Trophoblast cell (in vitro differentiated cells and primary cell): ENCODE measurements around the gene CASTOR2.
"Not testable (repeated sequence)": the region's sequence is repeated elsewhere in the genome, so short reads cannot be mapped to it uniquely, and the experiment has no call there.

Experiments used
- DNase-seq, 2 donors: peaks; one replicate each; pipeline ENCODE4 v3.0.0-alpha.2; 2016
- H2AFZ ChIP-seq: 2 replicates; pipeline ENCODE4 v1.6.1; 2013; ENCODE audit warnings: low read length, moderate library complexity, mild to moderate bottlenecking; ENCODE audit not compliant: insufficient read depth, poor library complexity
- H2AK5ac ChIP-seq: 2 replicates; pipeline ENCODE4 v1.6.1; 2013; ENCODE audit warnings: mild to moderate bottlenecking, low read length
- H2BK120ac ChIP-seq: 2 replicates; pipeline ENCODE4 v1.6.1; 2013; ENCODE audit warnings: low read length, mild to moderate bottlenecking, moderate library complexity; ENCODE audit not compliant: insufficient read depth, poor library complexity
- H2BK12ac ChIP-seq: 2 replicates; pipeline ENCODE4 v1.6.1; 2013; ENCODE audit warnings: mild to moderate bottlenecking, low read length, moderate library complexity
- H2BK5ac ChIP-seq: 2 replicates; pipeline ENCODE4 v1.6.1; 2013; ENCODE audit warnings: low read length, low read depth, moderate library complexity, mild to moderate bottlenecking; ENCODE audit not compliant: poor library complexity
- H3K14ac ChIP-seq: 2 replicates; pipeline ENCODE4 v1.6.1; 2013; ENCODE audit warnings: mild to moderate bottlenecking, low read length
- H3K18ac ChIP-seq: 2 replicates; pipeline ENCODE4 v1.6.1; 2013; ENCODE audit warnings: mild to moderate bottlenecking, low read length
- H3K23ac ChIP-seq: 2 replicates; pipeline ENCODE4 v1.6.1; 2013; ENCODE audit warnings: low read length
- H3K27ac ChIP-seq: 2 replicates; pipeline ENCODE4 v1.5.1; 2013; ENCODE audit warnings: low read depth, mild to moderate bottlenecking, inconsistent platforms, low read length, moderate library complexity
- H3K27me3 ChIP-seq: 2 replicates; pipeline ENCODE4 v1.6.1; 2013; ENCODE audit warnings: inconsistent platforms, mild to moderate bottlenecking, low read length, moderate library complexity; ENCODE audit not compliant: insufficient read depth
- H3K36me3 ChIP-seq, 2 experiments: 1 replicate in 1 of 2; 2 replicates in 1 of 2; pipeline ENCODE4 v1.6.1; 2013; ENCODE audit warnings: low read length in 2 of 2, mild to moderate bottlenecking in 2 of 2, moderate library complexity in 1 of 2; ENCODE audit not compliant: insufficient read depth in 2 of 2, control insufficient read depth in 1 of 2
- H3K4ac ChIP-seq: 2 replicates; pipeline ENCODE4 v1.6.1; 2013; ENCODE audit warnings: low read depth, mild to moderate bottlenecking, low read length, moderate library complexity
- H3K4me1 ChIP-seq, 2 experiments: 1 replicate in 1 of 2; 2 replicates in 1 of 2; pipeline ENCODE4 v1.6.1; 2013; ENCODE audit warnings: low read length in 2 of 2, mild to moderate bottlenecking in 2 of 2, moderate library complexity in 1 of 2; ENCODE audit not compliant: insufficient read depth in 2 of 2, control insufficient read depth in 1 of 2
- H3K4me2 ChIP-seq: 2 replicates; pipeline ENCODE4 v1.6.1; 2013; ENCODE audit warnings: inconsistent platforms, mild to moderate bottlenecking, low read length, moderate library complexity
- H3K4me3 ChIP-seq: 2 replicates; pipeline ENCODE4 v1.5.1; 2013; ENCODE audit warnings: mild to moderate bottlenecking, low read depth, low read length, inconsistent platforms
- H3K79me1 ChIP-seq: one replicate; pipeline ENCODE4 v1.6.1; 2013; ENCODE audit warnings: low read length
- H3K79me2 ChIP-seq: 2 replicates; pipeline ENCODE4 v1.6.1; 2013; ENCODE audit warnings: low read length, mild to moderate bottlenecking; ENCODE audit not compliant: control insufficient read depth, insufficient read depth, poor library complexity
- H3K9ac ChIP-seq: 2 replicates; pipeline ENCODE4 v1.6.1; 2013; ENCODE audit warnings: mild to moderate bottlenecking, low read length
- H3K9me3 ChIP-seq: 2 replicates; pipeline ENCODE4 v1.6.1; 2013; ENCODE audit warnings: low read depth, mild to moderate bottlenecking, control low read depth, inconsistent platforms, low read length; ENCODE audit not compliant: insufficient read depth
- H4K12ac ChIP-seq: 2 replicates; pipeline ENCODE4 v1.6.1; 2013; ENCODE audit warnings: low read depth, mild to moderate bottlenecking, low read length, moderate library complexity
- H4K8ac ChIP-seq: 2 replicates; pipeline ENCODE4 v1.6.1; 2013; ENCODE audit warnings: low read depth, mild to moderate bottlenecking, low read length, moderate library complexity
- H4K91ac ChIP-seq: one replicate; pipeline ENCODE4 v1.6.1; 2013; ENCODE audit warnings: low read depth, mild to moderate bottlenecking, low read length, moderate library complexity
- WGBS: extraction: QIAGEN DNeasy Blood & Tissue Kit; methylation state at CpG from one replicate; pipeline ENCODE4 v1.1.7; 2013; ENCODE audit warnings: missing lambda C conversion rate; ENCODE audit not compliant: insufficient read length, insufficient coverage; ENCODE audit errors: extremely low coverage; 5-methylcytosine and 5-hydroxymethylcytosine counted together

The CASTOR2 gene

GRCh38 chr7:74994869-74995543 is 30.5 kb downstream of the CASTOR2 start:
- Histone ChIP-seq H4K91ac (peak overlapping the region; percentile 4), H3K4me1 (peaks cover 15% of the 10 kb centered on the region in 2 experiments)
- not testable (repeated sequence) for H3K14ac ChIP-seq, H2BK5ac ChIP-seq, H3K27me3 ChIP-seq, H4K12ac ChIP-seq, H3K9me3 ChIP-seq, H2BK120ac ChIP-seq, H3K18ac ChIP-seq, H2AFZ ChIP-seq, H3K4me2 ChIP-seq, H3K23ac ChIP-seq, H3K36me3 ChIP-seq, H3K27ac ChIP-seq, H3K79me2 ChIP-seq, H2BK12ac ChIP-seq, H4K8ac ChIP-seq, H3K4me3 ChIP-seq, H3K79me1 ChIP-seq, H3K4ac ChIP-seq, H2AK5ac ChIP-seq, H3K9ac ChIP-seq
- no CpG with 5 or more reads among the region's 17 CpGs for WGBS
- peak; percentile 85 to 87 for DNase-seq

DNA sequence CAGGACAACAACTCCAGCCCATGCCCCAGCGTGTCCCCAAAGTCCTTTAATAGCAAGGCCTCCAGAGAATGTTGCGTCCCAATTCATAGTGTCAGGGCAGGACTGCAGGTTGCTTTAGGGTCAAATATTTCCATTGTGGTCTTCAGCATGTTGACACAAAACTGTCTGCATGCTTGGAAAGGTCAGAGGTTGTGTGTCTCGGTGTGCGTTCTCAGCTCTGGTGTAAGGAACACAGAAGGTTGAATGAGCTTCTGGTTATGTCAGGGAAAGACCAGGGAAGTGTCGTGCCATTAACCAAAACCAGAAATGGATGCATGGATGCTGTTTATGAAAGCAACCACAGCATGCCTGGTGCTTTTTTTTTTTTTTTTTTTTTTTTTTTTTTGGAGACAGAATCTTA is 31.9 kb downstream of the CASTOR2 start:
- not testable (repeated sequence) for H3K27me3 ChIP-seq, H3K14ac ChIP-seq, H3K9me3 ChIP-seq, H3K36me3 ChIP-seq, H2BK5ac ChIP-seq, H4K12ac ChIP-seq, H3K4me3 ChIP-seq, H2AFZ ChIP-seq, H3K4me2 ChIP-seq, H3K79me2 ChIP-seq, H4K91ac ChIP-seq, H4K8ac ChIP-seq, H3K23ac ChIP-seq, H3K18ac ChIP-seq, H3K79me1 ChIP-seq, H2BK120ac ChIP-seq, H2BK12ac ChIP-seq, H3K4ac ChIP-seq, H3K27ac ChIP-seq, H3K9ac ChIP-seq, H2AK5ac ChIP-seq
- no CpG with 5 or more reads among the region's 5 CpGs for WGBS
- peak in 1 of 2 donors; percentile 13 for DNase-seq
- H3K4me1 ChIP-seq, result peaks cover 15% of the 10 kb centered on the region in 2 experiments

DNA sequence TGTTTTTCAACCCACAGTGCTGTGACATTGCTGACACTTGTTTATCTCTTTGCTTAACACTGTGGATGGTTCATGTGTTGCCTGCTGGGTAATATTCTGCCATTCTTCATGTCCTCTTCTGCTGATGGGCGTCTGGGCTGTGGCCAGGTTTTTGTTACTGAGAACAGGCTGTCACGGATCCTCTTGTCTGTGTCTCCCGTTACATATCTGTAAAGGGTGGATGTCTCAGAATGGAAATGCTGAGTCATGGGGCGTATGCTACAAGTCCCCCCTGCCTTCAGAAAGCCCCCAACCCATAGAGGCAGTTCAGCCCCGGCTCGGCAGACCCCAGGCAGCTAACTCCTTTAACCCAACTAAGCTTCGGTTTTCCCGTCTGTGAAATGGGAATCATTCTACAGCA is 33.3 kb downstream of the CASTOR2 start:
- H3K27me3 ChIP-seq, H3K9me3 ChIP-seq: not testable (repeated sequence)

DNA sequence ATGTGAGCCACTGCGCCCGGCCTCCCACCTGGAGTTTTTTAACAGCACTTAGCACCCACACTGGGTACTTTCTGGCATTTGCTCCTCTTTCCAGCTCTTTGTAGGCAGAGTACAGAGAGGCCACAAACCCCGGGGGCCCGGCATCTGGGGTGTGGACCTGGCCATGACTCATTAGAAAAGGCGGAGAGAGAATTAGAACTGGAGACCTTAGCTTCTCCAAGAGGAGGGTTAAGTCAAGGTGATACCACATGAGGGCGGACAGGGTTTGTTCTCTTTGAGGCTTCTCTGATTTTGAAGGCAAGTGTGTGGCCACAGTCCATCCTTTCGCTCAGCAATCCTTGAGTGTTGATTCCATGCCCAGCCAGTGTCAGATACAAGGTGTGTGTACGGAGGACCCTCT is 36.9 kb downstream of the CASTOR2 start:
- WGBS, result no CpG with 5 or more reads among the region's 8 CpGs

More for the DNA sequence above, 33.3 kb downstream of the CASTOR2 start:
- not testable (repeated sequence) for H2BK12ac ChIP-seq, H4K12ac ChIP-seq, H3K36me3 ChIP-seq, H3K14ac ChIP-seq, H3K79me1 ChIP-seq, H2AFZ ChIP-seq, H4K91ac ChIP-seq, H3K4ac ChIP-seq, H3K27ac ChIP-seq, H3K4me3 ChIP-seq, H2BK5ac ChIP-seq, H3K79me2 ChIP-seq, H3K4me2 ChIP-seq, H3K9ac ChIP-seq, H4K8ac ChIP-seq, H3K23ac ChIP-seq, H3K18ac ChIP-seq, H2AK5ac ChIP-seq, DNase-seq, H2BK120ac ChIP-seq
- peaks cover 11 to 15% of the 10 kb centered on the region in 2 experiments for H3K4me1 ChIP-seq
- WGBS, result no CpG with 5 or more reads among the region's 8 CpGs

More for the DNA sequence above, 36.9 kb downstream of the CASTOR2 start:
- not testable (repeated sequence) for H3K4me3 ChIP-seq, H2BK5ac ChIP-seq, H3K27me3 ChIP-seq, H3K79me1 ChIP-seq, H3K18ac ChIP-seq, H3K14ac ChIP-seq, H3K4ac ChIP-seq, H4K8ac ChIP-seq, H3K79me2 ChIP-seq, H3K23ac ChIP-seq, H3K36me3 ChIP-seq, H2AK5ac ChIP-seq, H2BK12ac ChIP-seq, H3K4me2 ChIP-seq, H4K12ac ChIP-seq, H3K27ac ChIP-seq, H2BK120ac ChIP-seq, H4K91ac ChIP-seq, H3K4me1 ChIP-seq, H2AFZ ChIP-seq, DNase-seq, H3K9me3 ChIP-seq
- H3K9ac ChIP-seq, result peak overlapping the region; percentile 27
